GM06990 (cell line): ENCODE measurements around the gene CYSRT1.

Experiments used
- DNase-seq: peaks from one replicate; pipeline ENCODE4 v3.0.0-alpha.2; 2011; ENCODE audit not compliant: insufficient read length; ENCODE audit errors: extremely low read depth
- H3K27me3 ChIP-seq: replicated peaks from 2 replicates; pipeline ENCODE4 v1.6.0; 2011; ENCODE audit warnings: low read length; ENCODE audit not compliant: control insufficient read depth, insufficient read depth
- H3K36me3 ChIP-seq: 2 replicates; pipeline ENCODE4 v1.5.1; 2011; ENCODE audit warnings: low read length; ENCODE audit not compliant: control insufficient read depth, insufficient read depth
- H3K4me3 ChIP-seq: replicated peaks from 2 replicates; pipeline ENCODE4 v1.5.1; 2011; ENCODE audit warnings: low read depth, mild to moderate bottlenecking, control low read depth, low read length
- TF ChIP-seq, protein P1 (sequence below): IDR thresholded peaks from 2 replicates; pipeline ENCODE4 v1.5.1; 2011; ENCODE audit warnings: low read length, control low read depth, mild to moderate bottlenecking, inconsistent platforms; ENCODE audit not compliant: insufficient read depth, poor library complexity, severe bottlenecking

Gene CYSRT1

DNA sequence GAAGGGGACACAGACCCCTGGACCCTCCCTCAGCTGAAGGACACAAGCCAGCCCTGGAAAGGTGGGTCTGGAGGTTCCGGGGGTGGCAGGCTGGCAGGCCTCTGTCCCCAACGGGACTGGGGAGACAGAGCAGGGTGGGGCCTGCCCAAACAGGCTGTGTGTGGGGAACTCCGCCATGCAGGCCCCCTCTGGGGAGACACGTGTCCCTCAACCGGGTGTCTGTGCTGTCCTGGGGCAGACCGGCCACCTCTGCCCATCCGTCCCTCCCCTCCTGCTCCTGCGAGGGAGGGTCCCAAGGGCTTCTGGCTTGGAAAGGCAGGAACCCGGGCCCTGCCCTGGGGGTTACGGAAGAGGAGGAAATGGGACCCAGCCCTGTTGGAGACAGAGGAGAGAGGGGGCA lies 7.1 kb downstream of the CYSRT1 start:
- TF ChIP-seq, protein P1, sequence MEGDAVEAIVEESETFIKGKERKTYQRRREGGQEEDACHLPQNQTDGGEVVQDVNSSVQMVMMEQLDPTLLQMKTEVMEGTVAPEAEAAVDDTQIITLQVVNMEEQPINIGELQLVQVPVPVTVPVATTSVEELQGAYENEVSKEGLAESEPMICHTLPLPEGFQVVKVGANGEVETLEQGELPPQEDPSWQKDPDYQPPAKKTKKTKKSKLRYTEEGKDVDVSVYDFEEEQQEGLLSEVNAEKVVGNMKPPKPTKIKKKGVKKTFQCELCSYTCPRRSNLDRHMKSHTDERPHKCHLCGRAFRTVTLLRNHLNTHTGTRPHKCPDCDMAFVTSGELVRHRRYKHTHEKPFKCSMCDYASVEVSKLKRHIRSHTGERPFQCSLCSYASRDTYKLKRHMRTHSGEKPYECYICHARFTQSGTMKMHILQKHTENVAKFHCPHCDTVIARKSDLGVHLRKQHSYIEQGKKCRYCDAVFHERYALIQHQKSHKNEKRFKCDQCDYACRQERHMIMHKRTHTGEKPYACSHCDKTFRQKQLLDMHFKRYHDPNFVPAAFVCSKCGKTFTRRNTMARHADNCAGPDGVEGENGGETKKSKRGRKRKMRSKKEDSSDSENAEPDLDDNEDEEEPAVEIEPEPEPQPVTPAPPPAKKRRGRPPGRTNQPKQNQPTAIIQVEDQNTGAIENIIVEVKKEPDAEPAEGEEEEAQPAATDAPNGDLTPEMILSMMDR, result no peak
- Histone ChIP-seq H3K27me3 (no peaks in the 10 kb centered on the region; the same call in 1 of the 2 replicates), H3K36me3 (no peaks in the 10 kb centered on the region), H3K4me3 (no peak overlapping the region)
- DNase-seq, result no peak

DNA sequence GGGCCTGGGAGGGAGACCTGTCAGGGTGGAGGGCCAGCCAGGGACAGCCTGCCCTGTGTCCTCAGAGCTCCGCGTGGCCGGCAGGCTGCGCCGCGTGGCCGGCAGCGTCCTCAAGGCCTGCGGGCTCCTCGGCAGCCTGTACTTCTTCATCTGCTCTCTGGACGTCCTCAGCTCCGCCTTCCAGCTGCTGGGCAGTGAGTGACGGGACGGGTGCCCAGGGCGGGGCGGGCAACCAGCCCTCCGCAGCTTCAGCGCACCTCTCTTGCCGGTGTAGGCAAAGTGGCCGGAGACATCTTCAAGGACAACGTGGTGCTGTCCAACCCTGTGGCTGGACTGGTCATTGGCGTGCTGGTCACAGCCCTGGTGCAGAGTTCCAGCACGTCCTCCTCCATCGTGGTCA lies 7.5 kb downstream of the CYSRT1 start:
- no peaks in the 10 kb centered on the region for H3K36me3 ChIP-seq
- DNase-seq, result no peak
- no peaks in the 10 kb centered on the region; the same call in 1 of the 2 replicates for H3K27me3 ChIP-seq
- H3K4me3 ChIP-seq, result no peak overlapping the region
- TF ChIP-seq, protein P1, result no peak

DNA sequence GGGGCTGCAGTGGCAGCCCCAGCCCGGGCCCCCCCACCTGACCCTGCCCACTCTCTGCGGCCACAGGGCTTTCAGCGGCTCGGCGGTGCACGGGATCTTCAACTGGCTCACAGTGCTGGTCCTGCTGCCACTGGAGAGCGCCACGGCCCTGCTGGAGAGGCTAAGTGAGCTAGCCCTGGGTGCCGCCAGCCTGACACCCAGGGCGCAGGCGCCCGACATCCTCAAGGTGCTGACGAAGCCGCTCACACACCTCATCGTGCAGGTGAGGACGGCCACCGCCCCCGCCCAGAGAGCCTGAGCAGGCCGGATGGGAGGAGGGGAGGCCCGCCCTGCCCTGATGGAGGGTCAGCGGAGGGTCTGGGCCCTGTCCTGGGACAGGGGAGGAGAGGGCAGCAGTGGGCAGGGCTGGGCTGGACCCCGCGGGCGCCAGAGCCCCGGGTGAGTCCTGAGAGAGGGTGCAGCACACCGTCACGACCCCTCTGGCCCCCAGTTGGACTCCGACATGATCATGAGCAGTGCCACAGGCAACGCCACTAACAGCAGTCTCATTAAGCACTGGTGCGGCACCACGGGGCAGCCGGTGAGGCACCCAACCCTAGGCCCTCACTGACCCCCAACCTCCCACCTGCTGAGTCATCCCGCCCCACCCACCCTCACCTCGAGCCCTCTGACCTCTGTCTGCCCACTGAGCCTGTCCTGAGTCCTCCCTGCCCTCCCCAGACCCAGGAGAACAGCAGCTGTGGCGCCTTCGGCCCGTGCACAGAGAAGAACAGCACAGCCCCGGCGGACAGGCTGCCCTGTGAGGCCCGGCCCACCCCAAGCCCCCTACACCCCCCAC lies 8.4 kb downstream of the CYSRT1 start:
- DNase-seq, result no peak
- Histone ChIP-seq H3K4me3 (no peak overlapping the region), H3K36me3 (no peaks in the 10 kb centered on the region), H3K27me3 (no peaks in the 10 kb centered on the region; the same call in 1 of the 2 replicates)
- TF ChIP-seq, protein P1, result no peak

DNA sequence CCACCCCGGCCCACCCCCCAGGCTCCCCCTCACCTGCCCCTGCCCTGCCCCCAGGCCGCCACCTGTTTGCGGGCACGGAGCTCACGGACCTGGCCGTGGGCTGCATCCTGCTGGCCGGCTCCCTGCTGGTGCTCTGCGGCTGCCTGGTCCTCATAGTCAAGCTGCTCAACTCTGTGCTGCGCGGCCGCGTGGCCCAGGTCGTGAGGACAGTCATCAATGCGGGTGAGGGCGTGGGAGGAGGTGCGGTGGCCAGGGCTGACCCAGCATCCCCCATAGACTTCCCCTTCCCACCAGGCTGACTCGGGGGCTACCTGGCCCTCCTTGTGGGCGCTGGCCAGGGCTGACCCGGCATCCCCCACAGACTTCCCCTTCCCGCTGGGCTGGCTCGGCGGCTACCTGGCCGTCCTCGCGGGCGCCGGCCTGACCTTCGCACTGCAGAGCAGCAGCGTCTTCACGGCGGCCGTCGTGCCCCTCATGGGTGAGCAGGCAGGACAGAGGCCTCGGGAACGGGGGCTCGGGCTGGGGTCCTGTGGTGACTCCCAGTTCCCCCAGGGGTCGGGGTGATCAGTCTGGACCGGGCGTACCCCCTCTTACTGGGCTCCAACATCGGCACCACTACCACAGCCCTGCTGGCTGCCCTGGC lies 9.2 kb downstream of the CYSRT1 start:
- H3K4me3 ChIP-seq, result no peak overlapping the region
- no peaks in the 10 kb centered on the region for H3K36me3 ChIP-seq
- TF ChIP-seq, protein P1, result no peak
- DNase-seq, result no peak
- no peaks in the 10 kb centered on the region; the same call in 1 of the 2 replicates for H3K27me3 ChIP-seq

DNA sequence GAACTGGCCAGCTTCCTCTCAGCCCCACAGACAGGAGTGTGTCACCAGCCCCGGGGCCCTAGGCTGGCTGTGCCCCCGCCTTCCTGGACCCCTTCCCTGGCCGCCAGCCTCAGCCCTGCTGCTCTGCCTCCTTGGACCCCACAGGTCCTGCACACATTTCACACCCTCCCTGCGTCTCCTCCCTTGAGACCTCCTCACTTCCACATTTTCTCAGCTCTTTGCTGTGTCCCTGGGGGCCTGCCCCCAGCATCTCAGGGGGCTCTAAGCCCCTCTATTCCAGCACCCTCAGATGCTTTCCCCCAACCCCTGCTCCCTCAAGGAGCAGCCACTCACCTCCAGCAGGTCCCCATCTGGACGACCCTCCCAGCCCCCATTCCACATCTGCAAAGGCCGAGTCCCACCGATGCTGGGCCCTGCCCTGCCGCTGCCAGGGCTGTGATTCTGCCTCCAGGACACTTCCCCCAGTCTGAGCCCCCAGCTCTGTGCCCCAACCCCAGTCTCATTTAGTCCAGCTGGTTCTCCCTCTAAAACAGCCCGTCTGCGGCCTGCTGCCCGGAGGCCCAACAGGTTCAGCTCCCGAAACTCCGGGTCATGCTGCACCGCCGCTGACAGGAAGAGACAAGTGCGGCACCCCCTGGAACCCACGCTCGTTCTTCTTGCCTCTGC lies 9.9 kb downstream of the CYSRT1 start:
- TF ChIP-seq, protein P1, result no peak
- H3K4me3 ChIP-seq, result no peak overlapping the region
- no peaks in the 10 kb centered on the region; the same call in 1 of the 2 replicates for H3K27me3 ChIP-seq
- no peaks in the 10 kb centered on the region for H3K36me3 ChIP-seq
- no peak for DNase-seq
